GM23248 (cell line): ENCODE measurements around the gene SLC33A1.

Experiments
- EZH2 ChIP-seq: fragments of 200-600 bp; sonication (generic); IDR thresholded peaks from 2 replicates; pipeline ENCODE4 v1.6.1; 2018; ENCODE audit warnings: antibody characterized with exemption, mild to moderate bottlenecking; ENCODE audit not compliant: insufficient read depth, poor library complexity, severe bottlenecking
- EZH2phosphoT487 ChIP-seq: fragments of 200-600 bp; sonication (generic); IDR thresholded peaks from 2 replicates; pipeline ENCODE4 v1.6.1; 2018; ENCODE audit warnings: antibody characterized with exemption, moderate library complexity, mild to moderate bottlenecking, low read depth; ENCODE audit not compliant: insufficient read depth

- TF ChIP-seq EZH2 (no peak), EZH2phosphoT487 (no peak)
These were observed 18.7 kb downstream of the SLC33A1 start for GRCh38 chr3:155835341-155836071.
